Central memory CD4-positive, alpha-beta T cell (primary cell): ENCODE data around the gene RXFP4.
A peak's percentile ranks its signal among the peaks of the same experiment; 100 is the strongest.
"Not testable (repeated sequence)": the region's sequence is repeated elsewhere in the genome, so short reads cannot be mapped to it uniquely, and the experiment has no call there.

Experiments used
- DNase-seq: peaks from one replicate; pipeline ENCODE4 v3.0.0; 2022
- total RNA-seq, 3 experiments: gene quantifications; one replicate each; lab custom pipeline; 2026; lab: John Stamatoyannopoulos, UW

Gene RXFP4
- total RNA-seq: 0 to 0.19 (median 0) reads per million in 3 experiments

- no peak for DNase-seq
These were observed at the start of gene RXFP4 for GRCh38 chr1:155940993-155941844. Gene RXFP4 (plus strand): TSS chr1:155941638. CDS start chr1:155941710, 72 bp downstream.

GRCh38 chr1:155892796-155893195, 48.6 kb upstream of the RXFP4 start:
- no peak for DNase-seq

DNA sequence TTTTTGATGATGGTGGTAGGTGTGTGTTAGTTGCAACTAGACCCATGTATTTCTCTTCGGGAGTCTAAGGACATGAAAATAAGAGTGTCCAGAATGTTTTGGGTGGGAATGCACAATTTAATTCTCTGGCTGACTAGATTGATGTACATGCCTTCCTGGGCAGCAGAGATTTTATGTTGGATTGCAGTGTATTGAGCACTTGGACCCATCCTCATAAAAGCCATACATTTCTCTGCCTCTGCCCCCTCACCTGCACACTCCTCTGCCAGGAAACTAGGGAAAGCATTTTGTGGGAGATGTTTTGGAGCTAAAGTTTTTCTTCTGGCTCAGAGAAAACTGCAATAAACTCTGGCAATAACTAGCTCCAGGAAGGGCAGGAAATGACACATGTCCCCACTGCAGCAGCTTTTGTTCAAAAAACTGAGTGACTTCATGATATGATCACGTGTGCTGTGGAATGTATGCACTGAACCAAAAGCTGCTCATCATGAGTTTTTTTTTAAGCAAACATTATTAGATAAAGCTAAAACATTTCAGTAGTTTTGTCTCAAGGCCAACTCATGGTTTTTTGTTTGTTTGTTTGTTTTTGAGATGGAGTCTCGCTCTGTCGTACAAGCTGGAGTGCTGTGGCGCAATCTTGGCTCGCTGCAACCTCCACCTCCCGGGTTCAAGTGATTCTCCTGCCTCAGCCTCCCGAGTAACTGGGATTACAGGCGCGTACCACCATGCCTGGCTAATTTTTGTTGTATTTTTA, 47.9 kb upstream of the RXFP4 start:
- peak; percentile 38 for DNase-seq

DNA sequence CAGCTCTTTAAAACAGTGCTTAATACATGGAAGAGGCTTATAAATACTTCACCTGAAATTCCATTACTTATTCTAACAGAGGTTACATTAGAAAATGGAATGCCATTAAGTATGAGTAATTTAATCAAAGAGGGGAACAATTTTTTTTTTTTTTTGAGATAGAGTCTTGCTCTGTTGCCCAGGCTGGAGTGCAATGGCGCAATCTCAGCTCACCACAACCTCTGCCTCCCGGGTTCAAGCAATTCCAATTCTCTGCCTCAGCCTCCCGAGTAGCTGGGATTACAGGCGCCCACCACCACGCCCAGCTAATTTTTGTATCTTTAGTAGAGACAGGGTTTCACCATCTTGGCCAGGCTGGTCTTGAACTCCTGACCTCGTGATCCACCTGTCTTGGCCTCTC, 45.8 kb upstream of the RXFP4 start:
- DNase-seq: not testable (repeated sequence)

- not testable (repeated sequence) for DNase-seq
These were observed 45.0 kb upstream of the RXFP4 start for GRCh38 chr1:155896476-155896875.

DNA sequence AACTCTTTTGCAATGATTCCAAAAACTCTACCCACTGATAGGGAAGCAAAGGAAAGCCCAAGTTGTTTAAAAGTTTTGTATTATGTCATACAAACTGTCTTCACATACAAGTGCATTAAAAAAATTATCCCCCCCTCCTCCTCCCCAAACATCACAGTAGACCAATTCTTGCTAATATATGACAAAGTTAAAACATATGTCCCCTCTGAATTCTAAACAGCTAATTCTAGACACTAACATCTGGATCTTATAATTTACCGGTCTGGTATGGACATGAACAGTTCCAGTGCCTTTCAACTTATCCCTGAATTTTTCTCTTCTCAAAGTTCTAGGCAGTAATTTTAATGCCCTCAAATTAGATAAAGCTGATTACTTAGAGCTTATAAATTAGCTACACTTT, 43.7 kb upstream of the RXFP4 start:
- no peak for DNase-seq

DNA sequence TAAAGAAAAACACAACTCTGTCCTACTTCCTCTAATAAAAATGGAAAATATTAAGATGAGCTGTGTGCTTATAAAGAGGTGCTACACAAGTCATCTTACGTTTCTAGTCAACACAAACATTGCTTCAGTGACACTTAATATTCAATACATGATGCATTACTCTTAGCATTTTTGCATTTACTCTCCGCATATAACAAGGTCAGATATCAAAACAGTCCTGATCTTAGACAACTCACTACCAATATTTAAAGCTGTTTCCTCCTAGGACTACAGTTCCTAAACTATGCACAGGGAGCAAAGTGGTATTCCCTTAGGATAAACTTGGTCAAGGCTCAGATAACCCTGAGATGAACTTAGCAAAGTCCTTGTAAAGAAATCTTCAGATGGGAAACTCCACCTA, 42.5 kb upstream of the RXFP4 start:
- no peak for DNase-seq

- DNase-seq: no peak
These were observed 41.8 kb upstream of the RXFP4 start for GRCh38 chr1:155899683-155900082.

- no peak for DNase-seq
These were observed 41.3 kb upstream of the RXFP4 start for GRCh38 chr1:155900161-155900560.

GRCh38 chr1:155904261-155904660, 37.2 kb upstream of the RXFP4 start:
- no peak for DNase-seq

- DNase-seq: no peak
These were observed 31.5 kb upstream of the RXFP4 start for GRCh38 chr1:155909894-155910293.

DNA sequence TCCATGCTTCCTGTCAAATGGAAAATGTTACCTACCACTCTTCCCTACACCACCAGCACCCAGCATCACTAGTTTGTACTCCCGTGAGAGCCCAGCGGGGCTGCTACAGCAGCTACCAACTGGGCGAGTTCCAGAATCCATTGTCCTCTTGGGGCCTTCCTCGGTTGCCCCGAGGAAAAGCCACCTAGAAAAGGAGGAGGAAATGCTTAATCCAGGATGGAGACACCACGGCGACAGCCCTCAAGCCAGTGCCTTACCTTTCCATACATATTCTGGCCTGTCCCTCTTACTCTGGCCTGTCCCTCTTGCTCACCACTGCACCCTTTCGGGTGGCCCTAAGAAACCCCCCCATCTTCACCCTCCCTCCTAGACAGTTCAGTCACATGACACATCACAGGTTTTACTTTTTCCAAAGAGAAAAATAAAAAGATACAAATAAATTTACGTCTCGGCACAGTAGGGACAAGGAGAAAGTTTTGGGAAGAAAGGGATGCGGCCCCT, 30.8 kb upstream of the RXFP4 start:
- peak; percentile 19 for DNase-seq

DNA sequence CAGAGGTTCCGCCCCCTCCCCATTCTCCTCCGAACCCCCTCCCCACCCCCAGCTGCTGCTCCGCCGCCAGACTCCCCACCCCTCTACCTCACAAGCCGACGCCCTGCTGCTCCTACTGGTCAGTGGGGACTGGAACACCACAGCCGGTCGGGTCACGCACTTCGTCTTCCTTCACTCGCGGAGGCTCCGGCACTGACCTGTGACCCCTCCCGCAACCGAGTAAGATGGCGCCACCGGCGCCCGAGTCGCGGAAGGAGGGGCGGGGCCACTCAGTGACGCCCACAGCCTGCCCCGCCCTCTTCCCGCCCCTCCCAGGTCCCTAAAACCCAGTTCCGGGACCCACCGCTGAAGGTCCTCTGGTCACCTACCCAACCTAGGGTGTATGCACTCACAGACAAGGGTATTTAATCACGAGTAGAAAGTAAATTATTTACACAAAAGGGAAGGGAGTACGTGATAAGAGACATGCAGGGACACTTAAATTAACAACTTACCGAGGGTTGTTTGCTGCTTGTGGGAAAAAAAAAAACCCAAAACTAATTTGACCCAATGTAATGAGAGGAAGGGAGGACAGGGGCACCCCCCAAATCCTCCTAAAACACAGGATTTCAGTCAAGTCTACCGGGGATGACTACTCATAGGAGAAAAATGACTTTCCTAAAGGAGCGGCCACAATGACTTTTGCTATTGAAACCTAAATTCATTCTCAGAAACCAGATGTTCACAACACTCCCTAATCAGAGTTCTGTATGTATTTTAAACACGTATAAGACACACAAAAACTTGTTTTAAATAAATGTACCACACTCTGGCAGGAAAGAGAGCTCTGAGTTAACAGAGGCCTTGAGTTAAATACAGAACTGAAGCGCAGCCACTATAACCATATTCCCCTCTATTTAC, 30.0 kb upstream of the RXFP4 start, which contains the start of gene RIT1:
RIT1 (minus strand) TSS at position 194 of the 900 bp plus-strand sequence. CDS start 588 bp downstream, outside the sequence.
- DNase-seq: peak; percentile 76

GRCh38 chr1:155912056-155912536, 29.3 kb upstream of the RXFP4 start:
- DNase-seq: no peak

DNA sequence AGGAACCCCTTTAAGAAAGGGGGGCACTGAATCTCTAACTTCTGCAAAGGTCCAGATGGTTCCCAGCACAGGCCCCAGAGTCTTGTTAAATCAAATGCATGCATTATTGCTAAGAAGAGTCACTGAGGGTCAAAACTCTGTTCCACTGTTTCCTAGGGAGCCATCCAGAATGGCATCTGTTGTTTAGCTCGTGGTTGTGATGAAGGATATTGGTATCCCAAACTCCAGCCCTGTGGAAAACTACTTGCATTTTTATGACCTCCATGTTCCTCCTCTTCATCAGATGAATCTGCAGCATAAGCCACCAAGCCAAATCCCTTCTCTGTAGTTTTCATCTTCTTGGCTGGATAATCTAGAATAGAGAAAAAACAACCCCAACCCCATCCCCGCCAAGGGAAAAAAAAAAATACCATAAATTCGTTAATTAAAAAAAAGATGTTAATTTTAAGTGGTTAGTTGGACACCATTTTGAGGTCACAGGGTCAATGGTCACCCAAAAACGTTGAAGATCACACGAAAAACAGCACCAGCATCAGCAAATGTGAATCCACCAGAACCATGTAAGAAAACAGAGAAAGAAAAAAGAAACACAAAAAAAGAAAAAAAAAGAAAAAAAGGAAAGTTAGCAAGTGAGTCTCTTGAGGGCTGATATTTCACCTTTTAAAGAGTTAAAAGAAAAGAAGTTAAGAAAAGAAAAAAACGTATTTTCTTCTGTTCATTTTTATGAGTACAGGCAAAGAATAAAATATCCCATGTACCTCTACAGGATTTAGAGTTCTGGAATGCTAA, 27.3 kb upstream of the RXFP4 start:
- DNase-seq: no peak

DNA sequence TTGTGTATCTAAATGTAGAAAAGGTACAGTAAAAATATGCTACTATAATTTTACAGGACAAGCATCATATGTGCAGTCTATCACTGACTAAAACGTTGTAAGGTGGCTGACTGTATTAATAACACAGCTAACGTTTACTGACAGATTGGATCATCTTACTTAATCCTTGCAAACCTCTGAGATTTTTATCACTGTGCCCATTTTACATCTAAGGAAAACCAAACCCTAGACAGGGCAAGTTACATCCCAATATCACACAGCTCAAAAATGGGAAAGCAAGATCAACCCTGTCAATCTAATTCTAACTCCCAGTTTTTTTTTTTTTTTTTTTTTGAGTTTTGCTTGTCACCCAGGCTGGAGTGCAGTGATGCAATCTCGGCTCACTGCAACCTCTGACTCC, 22.8 kb upstream of the RXFP4 start:
- DNase-seq: no peak

DNA sequence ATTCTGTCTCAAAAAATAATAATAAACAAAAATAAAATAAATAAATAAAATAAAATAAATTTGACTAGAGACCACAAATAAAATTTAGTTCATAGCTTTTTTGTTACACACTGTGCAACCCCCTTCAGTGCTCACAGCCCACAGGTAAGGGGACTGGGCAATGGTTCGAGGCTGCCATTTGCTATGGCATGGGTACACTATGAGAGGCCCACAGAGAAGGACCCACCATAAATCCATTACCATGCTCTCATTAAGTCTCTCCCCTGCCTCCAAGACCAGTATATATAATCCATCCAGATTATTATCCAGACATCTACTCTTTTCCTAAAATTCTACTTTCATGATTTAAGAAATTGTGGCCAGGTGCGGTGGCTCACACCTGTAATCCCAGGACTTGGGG, 21.6 kb upstream of the RXFP4 start:
- no peak for DNase-seq

GRCh38 chr1:155920717-155921116, 20.7 kb upstream of the RXFP4 start:
- DNase-seq: no peak

- no peak for DNase-seq
These were observed 15.9 kb upstream of the RXFP4 start for GRCh38 chr1:155925506-155925905.

DNA sequence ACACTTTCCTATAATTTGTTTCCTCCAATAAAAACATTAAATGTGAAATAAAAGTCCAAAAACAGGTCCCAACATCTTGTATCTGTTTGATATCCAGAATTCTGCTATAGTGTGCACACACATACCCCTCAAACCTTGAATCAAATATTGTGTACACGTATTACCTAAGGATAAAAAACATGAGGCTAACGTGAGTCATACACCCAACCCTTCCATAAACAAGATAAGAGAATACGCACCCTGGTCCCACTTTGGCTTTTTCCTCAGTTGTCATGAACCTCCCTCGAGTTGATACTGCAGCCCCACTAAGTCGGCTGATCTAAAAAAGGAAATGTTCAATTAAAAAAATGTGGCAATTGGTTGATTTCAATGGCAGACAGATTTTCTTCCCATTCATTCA, 12.4 kb upstream of the RXFP4 start:
- DNase-seq: no peak

GRCh38 chr1:155930725-155931124, 10.7 kb upstream of the RXFP4 start:
- DNase-seq: not testable (repeated sequence)
